K562 treated with DMSO at 1 percent for 48 hours (cell line): ENCODE data around the gene OR2G6. TPM values are rescaled to one million over a fixed set of nuclear protein-coding genes. Genes with fewer than 3 reads are reported as not detected.

Experiments used
- total RNA-seq: library from RNA; unstranded; fragments of 300-600 nt; gene quantifications from 2 replicates; pipeline ENCODE4 v1.2.3, GENCODE V29; 2022; ENCODE audit warnings: low replicate concordance; ENCODE audit errors: extremely low read depth

Gene OR2G6
- not detected in 2 replicates for total RNA-seq

DNA sequence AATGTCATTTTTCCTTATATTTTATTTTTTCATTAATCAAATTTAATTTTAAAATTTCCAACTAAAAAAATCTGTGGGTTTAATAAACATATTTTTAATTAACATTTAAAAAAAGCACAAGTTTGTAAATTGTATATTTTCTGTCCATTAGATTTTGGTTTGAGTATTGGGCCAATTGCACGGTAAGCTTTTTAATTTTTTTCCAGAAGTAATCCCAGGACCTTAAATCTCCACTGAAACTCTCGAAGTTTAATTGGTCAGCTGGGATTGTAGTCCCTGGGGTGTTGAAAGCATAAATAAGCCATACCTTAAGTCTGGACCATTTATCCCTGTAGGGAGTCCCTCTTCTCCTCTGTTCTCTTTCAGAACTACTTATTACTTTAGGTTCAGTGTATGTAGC lies at the start of gene OR2G6:
Gene OR2G6 (plus strand): TSS at position 301 of the 400 bp plus-strand sequence. CDS start 13,574 bp downstream, outside the sequence.

DNA sequence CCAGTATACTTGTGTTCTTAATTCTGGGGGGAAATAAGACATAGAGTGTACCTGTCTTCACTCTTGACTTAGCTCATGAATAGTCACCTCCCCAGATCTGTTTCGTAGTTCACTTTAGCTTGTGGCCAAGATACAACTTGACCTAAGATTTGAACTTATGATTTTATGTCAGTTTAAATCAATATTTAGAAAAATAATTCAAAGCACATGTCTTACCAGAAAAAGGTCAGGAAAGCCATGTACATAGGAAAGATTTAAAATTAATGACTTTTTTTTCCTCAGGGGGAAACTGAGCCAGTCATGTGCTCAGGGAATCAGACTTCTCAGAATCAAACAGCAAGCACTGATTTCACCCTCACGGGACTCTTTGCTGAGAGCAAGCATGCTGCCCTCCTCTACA lies 34.8 kb upstream of the OR2G6 start, which contains the start of gene OR2T3:
Gene OR2T3 (plus strand): TSS at position 301 of the 400 bp plus-strand sequence. CDS start 0 bp downstream, at position 301.

DNA sequence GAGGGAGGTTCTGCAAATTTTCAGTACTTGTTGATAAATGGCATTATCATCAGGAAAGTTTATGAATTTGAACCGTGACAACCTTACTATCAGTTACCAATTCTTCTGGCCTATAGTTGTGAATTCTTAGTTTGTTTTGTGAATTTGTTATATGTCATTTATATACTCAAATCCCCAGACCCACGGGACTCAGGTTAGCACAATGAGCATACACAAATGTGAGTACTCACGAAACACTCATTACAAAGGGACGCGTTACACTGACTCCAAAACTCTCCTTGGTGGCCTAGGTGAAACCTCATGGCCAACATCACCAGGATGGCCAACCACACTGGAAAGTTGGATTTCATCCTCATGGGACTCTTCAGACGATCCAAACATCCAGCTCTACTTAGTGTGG lies 19.6 kb upstream of the OR2G6 start, which contains the start of gene OR2T5:
Gene OR2T5 (plus strand): TSS at position 301 of the 400 bp plus-strand sequence. CDS start 0 bp downstream, at position 301.

DNA sequence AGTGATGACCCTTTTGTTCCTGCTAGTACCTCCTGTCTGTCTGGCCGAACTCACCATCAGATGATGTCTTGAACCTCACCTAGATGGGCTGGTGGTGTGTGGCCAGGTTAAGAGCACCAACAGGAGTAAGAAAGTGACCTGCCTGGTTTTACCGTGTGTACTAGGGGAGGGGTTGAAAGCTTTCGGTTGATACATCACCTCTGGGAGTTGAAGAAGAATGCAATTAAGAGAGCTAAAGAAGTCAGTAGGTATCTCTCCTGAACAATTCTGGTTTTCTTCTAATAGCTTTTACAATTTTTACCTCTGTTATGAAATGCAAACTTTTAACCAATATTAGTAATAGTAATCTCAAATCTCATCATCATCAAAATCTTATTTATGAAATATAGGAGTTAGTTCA lies 54.8 kb downstream of the OR2G6 start, which contains the start of gene OR2T29:
Gene OR2T29 (minus strand): TSS at position 101 of the 400 bp plus-strand sequence. CDS start 3,281 bp downstream, outside the sequence.

DNA sequence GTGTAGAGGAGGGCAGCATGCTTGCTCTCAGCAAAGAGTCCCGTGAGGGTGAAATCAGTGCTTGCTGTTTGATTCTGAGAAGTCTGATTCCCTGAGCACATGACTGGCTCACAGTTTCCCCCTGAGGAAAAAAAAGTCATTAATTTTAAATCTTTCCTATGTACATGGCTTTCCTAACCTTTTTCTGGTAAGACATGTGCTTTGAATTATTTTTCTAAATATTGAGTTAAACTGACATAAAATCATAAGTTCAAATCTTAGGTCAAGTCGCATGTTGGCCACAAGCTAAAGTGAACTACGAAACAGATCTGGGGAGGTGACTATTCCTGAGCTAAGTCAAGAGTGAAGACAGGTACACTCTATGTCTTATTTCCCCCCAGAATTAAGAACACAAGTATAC lies 66.8 kb downstream of the OR2G6 start, which contains the start of gene OR2T34:
Gene OR2T34 (minus strand): TSS at position 101 of the 400 bp plus-strand sequence. CDS start 0 bp downstream, at position 101.

Other genes starting within 250 kb of the OR2G6 start
- gene OR2T33, start 230.1 kb upstream of the OR2G6 start, total RNA-seq = not detected in 2 replicates
- not detected in 2 replicates for gene OR2T12, start 204.6 kb upstream of the OR2G6 start, total RNA-seq
- gene OR2M7, start 183.5 kb upstream of the OR2G6 start, total RNA-seq = not detected in 2 replicates
- not detected in 2 replicates for gene OR14C36, start 159.3 kb upstream of the OR2G6 start, total RNA-seq
- gene OR2T4, start 146.4 kb upstream of the OR2G6 start, total RNA-seq = not detected in 2 replicates
- gene OR2T6, start 132.3 kb upstream of the OR2G6 start, total RNA-seq = not detected in 2 replicates
- not detected in 2 replicates for gene OR2T1, start 105.0 kb upstream of the OR2G6 start, total RNA-seq
- not detected in 2 replicates for gene OR2T2, start 62.4 kb upstream of the OR2G6 start, total RNA-seq
- not detected in 2 replicates for gene OR2T3, start 34.7 kb upstream of the OR2G6 start, total RNA-seq
- gene OR2T5, start 19.5 kb upstream of the OR2G6 start, total RNA-seq = not detected in 2 replicates
- gene OR2T29, start 54.7 kb downstream of the OR2G6 start, total RNA-seq = not detected in 2 replicates
- not detected in 2 replicates for gene OR2T34, start 66.7 kb downstream of the OR2G6 start, total RNA-seq
- gene OR2T10, start 89.6 kb downstream of the OR2G6 start, total RNA-seq = not detected in 2 replicates
- gene OR2T11, start 127.0 kb downstream of the OR2G6 start, total RNA-seq = not detected in 2 replicates
- gene OR2T35, start 137.2 kb downstream of the OR2G6 start, total RNA-seq = not detected in 2 replicates
- gene OR2T27, start 147.5 kb downstream of the OR2G6 start, total RNA-seq = not detected in 2 replicates
- gene OR14I1, start 194.7 kb downstream of the OR2G6 start, total RNA-seq = not detected in 2 replicates
- not detected in 2 replicates for gene LYPD8, start 247.7 kb downstream of the OR2G6 start, total RNA-seq